ENCODE data around the gene PXDC1.
"Not testable (repeated sequence)": the region's sequence is repeated elsewhere in the genome, so short reads cannot be mapped to it uniquely, and the experiment has no call there.

Gene PXDC1

DNA sequence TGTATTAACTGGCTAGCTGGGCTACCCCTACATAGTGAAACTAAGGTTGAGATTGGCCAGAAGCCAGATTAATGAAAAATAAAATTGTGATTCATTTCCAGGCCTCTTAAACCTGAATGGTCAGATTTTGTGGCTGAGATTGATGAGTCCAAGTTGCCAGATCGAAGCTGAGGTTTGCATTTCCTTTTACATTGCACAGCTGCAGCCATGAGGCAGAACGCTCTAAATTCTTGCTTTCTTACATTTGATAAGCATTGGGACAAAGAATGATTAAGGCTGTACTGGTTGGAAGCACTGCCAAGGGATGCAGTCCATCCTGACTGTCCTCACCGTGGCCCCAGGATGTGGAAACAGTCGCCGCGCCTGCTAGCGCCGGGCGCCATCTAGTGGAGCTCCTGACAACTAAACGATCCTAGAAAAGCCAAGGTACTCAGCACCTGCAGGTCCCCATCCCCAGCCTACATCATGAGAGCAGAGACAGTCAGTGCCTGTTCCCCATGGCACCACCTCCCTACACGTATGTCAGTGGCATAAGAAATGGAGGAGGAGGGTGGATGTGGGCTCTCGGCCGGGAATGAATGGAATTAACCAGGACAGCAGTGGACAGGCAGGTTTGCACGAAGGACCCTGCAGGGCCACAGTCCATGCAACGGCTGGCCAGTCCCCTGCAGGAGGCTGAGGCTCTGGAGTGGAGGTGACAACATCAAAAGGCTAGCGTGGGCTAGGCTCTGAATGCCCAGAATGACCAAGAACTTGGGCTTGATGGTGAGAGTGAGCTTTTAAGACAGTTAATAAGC is 19.0 kb downstream of the PXDC1 start:
- DNase-seq (ENCODE audit: low read depth in 2 of 2): no peak

DNA sequence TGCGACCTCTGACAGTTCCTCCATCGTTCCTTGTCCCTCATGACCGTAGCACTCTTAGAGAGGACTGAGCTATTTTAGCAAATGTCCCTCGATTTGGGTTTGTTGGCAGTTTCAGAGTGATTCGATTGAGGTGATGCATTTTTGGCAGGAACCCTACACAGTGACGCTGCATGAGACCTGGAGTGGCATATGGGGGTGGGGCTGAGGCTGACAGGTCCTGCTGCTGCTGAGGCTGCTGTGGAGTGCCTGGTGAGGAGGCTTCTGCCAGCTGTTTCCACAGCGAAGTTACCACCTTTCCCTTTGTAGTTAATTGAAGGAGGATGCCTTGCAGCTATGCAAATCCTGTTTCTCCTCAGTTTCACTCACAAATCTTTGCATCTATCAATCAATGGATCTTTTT is 19.8 kb downstream of the PXDC1 start:
- DNase-seq (ENCODE audit: low read depth in 2 of 2): no peak

DNA sequence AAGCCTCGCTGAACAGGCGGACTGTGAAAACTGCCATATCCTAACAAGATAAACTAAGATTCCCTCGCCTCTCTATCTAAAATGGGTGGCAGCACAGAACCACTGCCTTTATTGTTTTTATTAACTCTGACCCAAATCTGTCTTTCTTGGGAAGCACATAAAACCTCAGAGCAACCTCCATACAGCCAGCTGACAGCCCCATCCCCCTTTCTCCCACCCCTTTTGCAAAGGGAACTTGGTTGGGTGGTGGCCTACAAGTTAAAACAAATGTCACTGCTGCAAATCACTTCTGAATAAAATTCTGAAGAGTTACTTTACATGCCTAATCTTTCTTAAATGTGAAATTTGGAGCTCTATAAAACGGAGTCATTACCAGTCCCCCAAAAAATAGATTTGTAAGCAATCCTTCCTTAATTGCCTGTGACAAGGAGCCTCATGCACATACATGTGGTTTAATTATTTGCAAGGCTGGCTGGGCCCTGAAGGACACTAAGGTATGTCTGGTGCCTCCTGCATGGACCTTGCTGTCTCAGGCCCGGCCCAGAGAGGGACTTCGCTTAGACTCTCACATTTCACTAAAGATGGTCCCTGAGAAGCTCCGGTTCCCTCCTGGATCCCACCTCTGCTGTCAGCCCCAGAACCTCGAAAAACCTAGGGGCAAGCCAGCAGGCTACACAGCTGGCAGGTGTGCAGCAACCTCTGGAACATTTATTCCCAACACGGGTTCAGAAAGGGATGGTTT is 21.7 kb downstream of the PXDC1 start:
- no peak for DNase-seq (ENCODE audit: low read depth in 2 of 2)

DNA sequence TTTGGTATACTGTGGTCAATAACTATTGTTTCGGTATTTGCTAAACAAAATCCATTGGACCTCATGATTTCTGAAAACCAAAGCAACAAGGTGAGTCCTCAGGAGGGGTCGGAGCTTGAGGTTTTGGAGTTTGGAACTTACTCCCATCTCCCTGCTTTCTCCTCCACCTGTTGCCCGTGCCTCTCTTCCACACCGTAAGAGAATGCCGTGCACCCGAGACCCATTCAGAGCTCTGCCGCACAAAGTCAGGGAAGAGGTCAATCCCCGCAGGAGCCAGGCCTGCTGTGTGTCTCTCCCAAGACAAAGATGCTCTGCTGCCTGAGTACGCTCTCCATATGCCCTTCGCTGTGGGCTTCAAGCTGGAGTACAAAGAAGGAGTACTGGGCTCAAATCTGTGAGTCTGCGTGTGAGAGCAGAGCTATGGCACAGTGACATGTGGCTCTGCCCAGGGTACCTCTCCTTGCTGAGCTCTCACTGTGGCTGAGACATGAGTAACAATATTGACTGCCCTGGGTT is 23.9 kb downstream of the PXDC1 start:
- DNase-seq (ENCODE audit: low read depth in 2 of 2): no peak

DNA sequence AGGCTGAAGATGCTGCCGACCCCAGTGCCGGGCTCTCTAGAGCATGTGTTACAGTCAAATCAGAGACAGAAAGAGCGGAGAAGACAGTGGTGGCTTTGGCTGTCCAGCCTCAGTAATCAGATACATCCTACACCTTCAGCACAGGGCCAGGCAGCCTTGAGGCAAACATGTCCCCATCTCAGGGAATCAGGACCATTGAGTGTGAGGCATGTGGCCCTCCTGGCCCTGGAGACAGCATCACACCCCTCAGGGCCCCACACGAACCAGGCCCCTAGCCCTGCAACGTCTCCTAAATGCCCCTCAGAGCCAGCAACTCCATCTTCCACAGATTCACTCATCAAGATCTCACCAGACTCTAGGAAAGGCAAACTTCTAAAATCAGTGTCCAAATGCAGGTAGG is 24.5 kb downstream of the PXDC1 start:
- DNase-seq (ENCODE audit: low read depth in 2 of 2): no peak

DNA sequence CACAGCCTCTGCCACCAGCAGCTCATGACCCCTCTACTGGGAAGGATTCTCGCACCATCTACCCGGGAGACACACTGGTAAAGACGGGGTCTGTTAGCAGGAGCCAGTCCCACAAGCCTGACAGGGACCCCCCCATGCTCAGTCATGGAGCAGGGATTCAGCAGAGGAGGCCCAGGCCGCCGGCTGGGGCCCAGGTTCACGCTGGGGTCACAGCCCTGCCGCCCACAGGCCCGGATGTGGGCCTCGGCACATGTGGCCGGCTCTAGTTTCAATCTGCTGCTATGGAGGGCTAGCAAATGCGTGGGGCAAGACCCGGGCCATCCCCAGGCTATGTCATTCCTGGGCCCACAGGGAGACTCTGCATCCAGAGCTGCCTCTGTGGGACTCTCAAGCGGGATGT is 25.1 kb downstream of the PXDC1 start:
- DNase-seq (ENCODE audit: low read depth in 2 of 2): no peak

DNA sequence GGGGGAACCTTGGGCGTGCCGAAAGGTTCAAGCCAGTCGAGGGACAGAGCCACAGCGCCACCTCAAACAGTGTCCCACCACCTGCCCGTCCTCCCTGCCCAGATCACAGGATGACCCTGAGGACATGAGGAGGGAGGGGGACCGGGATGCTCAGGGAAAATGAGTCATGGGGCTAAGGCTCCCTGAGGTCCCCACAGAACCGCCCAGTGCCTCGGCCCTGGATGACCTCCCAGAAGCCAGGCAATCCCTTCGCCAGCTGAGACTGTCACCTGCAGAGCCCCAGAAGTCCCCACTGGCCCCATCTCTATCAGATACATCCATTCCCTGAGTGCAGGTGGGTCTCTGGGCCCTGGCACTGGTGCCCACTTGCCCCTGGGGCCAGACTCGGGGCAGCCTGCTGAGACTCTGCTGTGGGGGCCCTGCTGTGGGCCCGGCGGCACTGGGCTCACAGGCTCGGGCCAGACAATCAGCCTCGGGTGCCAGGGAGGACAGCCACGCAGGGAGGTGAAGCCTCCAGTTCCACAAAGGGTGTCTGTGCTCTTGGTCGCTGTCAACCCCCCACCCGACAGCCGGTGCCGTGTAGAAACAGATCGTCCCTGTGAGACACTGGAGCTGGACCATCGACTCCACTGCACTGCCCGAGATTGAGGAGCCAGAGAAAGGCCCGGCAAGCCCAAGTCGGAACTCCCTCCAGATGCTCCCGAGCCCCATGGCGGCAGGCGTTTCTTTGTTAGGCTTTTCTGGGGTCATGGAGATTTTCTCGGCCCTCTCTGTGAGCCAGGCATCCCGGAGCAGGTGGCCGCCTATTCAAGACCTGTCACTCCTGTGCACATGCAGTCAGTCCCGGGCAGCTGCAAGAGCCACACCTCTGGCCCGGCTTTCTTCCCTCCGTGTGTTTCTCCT is 26.1 kb downstream of the PXDC1 start:
- no peak for DNase-seq (ENCODE audit: low read depth in 2 of 2)

DNA sequence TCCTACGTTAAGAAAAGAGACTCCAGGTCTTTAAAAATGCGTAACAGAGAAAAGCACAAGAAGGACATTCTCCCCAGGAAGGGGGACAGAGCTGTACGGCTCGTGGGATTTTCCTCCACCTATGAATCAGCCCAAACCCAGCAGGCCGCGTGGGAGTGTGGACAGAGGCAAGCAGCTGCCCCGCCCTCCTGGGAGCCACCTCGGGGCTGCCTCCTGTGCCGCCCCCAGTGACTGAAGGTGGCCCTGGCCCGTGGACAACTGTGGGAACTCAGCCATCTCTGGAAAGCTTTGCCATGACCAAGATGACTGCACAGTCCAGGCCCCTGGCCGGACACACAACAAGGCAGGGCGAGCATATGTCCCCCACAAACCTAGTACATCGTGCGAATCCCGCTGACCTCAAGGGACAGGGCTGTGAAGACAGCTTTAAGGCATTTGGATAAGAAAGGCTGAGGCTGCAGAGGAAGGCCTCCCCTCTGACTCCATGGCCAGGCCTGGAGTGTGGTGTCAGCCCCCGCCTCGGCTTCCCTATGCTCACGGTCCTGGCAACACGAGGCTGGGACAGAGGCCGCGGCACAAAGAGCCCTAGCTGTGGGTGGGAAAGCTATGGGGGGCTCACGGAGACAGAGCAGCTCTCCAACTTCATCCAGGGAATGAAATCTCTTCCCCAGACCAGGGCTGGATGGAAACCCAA is 26.9 kb downstream of the PXDC1 start:
- DNase-seq (ENCODE audit: low read depth in 2 of 2): no peak

DNA sequence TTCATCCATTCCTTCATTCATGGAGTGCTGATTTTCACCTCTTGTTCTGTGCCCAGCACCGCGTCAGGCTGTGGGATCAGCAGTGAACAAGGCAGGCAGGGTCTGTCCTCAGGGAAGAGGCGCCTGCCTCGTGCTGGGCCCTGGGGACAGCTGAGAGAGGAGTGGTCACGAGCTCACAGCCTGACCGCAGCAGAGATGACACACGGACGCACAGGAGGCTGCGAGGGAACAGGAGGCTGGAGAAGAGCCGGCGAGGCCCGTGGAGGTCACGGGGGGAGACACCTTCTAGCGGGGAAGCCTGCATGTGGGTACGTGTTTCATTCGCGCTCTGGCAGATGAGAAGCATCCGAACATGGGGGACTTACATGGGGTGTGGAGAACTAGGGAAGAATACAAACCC is 27.5 kb downstream of the PXDC1 start:
- DNase-seq (ENCODE audit: low read depth in 2 of 2): no peak

DNA sequence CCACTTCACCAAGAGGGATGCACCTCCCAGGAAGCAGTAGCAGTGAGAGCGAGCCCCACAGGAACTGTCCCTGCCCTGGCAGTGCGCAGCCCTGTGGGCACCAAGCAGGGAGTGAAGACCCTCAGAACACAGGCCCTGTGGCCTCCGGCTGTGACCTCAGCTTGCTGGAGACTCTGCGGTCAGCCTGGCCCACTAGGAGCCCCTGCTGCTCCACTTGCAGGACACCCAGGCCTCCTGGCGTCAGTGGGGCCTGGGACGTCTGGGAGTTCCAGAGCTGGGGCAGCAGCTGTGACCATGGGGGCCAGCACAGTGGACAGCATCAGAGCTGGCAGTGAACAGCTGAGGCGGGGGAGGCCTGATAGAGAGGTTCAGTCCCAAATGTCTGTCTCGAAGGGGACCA is 28.3 kb downstream of the PXDC1 start:
- no peak for DNase-seq (ENCODE audit: low read depth in 2 of 2)

DNA sequence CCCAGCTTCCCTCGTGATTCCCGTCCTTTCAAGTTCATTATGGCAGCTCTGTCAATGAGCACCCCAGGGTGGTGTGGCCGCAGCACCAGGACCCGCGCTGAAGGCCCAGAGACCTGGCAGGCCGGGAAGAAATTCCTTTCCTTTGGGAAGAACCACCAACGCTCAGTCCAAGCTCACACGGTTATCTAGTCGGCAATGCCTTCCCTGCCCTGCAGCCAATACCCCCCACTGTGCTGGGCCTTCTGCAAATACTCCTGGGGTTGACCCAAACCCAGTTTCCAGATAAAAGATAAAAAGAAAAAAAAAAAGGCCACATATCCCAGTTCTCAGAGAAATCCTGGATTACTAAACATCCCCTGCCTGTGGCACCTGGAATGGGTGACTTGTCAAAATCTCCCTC is 28.7 kb downstream of the PXDC1 start:
- no peak for DNase-seq (ENCODE audit: low read depth in 2 of 2)

DNA sequence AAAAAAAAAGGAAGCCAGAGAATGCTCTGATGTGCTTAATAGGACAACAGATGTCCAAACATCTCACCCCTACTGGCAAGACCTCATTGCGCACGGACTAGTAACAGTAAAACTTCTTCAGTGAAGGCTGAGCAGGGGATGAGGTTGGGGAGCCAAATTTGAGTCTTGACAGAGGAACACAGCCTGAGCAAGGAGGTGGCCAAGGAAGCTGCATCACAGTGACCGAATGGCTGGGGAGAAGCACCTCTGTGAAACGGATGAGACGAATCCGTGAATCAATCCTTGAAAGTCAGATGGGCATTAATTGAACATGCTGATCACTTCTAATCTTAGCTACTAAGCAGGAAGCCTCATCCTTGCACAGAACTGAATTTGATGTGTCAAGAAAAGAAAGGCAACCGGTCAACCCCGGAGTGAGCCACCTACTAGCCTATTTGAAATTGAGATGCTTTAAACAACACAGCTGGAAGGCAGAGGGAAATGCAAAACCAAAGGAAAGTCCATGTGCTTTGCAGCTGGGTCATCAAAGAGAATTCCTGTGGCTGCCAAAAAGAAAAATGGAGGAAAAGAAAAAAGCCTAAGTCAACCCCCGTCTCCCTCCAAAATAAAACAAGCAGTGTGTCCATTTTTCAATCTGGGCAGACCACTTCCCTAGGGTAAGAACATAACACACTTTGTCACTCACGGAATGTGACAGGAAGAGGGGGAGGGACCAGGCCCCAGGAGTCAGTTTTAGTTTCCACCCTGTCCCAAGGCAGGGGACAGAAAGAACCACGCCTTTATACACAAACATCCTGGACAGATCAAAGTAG is 29.5 kb downstream of the PXDC1 start:
- DNase-seq (ENCODE audit: low read depth in 2 of 2): no peak

DNA sequence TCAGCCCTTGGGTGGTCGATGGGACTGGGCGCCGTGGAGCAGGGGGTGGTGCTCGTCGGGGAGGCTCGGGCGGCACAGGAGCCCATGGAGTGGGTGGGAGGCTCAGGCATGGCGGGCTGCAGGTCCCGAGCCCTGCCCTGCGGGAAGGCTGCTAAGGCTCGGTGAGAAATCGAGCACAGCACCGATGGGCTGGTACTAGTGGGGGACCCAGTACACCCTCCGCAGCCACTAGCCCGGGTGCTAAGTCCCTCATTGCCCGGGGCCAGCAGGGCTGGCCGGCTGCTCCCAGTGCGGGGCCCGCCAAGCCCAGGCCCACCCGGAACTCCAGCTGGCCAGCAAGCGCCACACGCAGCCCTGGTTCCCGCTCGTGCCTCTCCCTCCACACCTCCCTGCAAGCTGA is 30.7 kb downstream of the PXDC1 start:
- not testable (repeated sequence) for DNase-seq (ENCODE audit: low read depth in 2 of 2)

DNA sequence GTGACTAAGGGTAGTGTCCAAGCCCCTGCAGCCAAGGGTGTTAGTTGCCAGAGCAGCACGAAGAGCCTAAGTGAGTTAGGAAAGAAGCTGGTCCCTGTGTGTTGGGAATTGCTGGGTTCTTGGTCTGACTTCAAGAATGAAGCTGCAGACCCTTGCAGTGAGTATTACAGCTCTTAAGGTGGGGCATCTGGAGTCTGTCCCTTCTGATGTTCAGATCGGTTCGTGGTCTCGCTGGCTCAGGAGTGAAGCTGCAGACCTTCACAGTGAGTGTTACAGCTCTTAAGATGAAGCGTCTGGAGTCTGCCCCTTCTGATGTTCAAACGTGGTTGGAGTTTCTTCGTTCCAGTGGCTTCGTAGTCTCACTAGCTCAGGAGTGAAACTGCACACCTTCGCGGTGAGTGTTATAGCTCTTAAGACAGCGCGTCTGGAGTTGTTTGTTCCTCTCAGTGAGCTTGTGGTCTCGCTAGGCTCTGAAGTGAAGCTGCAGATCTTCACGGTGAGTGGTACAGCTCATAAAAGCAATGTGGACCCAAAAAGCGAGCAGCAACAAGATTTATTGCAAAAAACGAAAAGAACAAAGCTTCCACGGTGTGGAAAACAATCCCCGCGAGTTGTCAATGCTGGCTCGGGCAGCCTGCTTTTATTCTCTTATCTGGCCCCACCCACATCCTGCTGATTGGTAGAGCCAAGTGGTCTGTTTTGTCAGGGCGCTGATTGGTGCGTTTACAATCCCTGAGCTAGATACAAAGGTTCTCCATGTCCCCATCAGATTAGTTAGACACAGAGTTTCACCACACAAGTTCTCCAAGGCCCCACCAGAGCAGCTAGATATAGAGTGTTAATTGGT is 31.8 kb downstream of the PXDC1 start:
- DNase-seq (ENCODE audit: low read depth in 2 of 2): no peak

DNA sequence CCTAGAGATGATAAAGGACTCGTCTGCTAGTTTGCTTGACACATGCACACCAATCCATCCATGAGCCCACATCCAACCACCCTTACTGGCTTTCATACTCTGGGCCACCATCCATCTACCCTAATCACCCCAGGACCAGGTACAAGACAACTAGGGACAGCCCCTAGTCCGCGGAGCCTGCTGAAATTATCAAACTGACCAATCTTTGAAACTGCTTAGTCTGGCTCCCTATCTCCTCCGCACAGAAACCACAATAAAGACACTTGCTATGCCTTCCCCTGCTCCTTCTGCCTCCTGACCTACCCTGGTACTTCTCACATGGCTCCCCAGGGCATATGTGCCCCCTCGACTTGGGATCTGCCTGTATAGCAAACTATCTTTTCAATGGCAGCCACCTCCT is 33.1 kb downstream of the PXDC1 start:
- no peak for DNase-seq (ENCODE audit: low read depth in 2 of 2)

DNA sequence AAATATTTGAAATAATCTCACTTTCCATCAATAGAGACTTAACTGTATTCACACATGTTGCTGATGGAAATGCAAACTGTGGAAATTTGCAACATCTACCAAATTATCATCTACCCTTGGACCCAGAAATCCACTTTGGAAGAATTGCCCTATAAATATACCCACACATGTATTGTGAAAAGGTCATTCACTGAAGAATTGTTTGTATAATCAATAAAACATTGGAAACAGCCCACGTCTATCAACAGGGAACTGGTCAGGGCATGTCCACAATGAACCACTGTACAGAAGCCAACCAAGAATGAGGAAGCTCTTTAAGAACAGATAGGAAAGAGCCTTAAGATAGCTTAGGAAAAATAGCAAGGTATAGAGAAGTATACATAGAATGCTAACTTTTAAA is 36.2 kb downstream of the PXDC1 start:
- no peak for DNase-seq (ENCODE audit: low read depth in 2 of 2)

DNA sequence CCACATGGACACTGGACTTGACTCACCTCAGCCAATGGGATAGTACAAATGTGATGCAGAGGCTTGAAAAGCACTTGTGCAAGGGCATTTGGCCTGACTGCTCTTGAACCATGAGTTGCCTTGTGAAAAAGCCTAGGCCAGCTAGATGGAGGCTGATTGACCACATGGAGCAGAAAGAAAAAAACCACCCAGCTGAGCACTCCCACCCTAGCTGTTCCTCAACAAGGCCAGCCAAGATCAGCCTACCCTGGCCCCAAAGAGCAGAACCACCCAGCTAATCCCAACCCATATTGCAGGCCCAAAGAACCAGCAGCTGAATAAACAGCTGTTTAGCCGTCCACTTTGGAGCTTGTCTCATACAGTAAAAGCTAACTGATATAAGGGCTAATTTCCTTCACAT is 36.7 kb downstream of the PXDC1 start:
- no peak for DNase-seq (ENCODE audit: low read depth in 2 of 2)

DNA sequence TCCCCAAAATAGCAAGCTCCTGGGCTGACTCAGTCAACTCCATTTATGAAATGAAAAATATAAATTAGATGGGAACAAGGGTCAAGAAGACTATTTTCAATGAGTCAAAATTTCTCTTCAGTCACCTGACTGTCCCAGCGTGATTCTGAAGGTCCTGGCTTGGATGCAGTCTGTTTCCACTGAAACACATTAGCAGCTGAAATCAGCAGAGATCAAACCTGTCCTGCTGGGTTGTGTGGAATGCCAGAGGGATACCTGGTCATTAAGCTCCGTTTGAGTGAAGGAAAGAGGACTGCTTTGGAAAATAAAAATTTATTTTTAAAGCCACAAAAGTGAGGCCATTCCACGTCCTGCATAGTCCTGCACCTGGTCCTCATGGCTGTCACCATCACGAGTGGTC is 37.4 kb downstream of the PXDC1 start:
- no peak for DNase-seq (ENCODE audit: low read depth in 2 of 2)

DNA sequence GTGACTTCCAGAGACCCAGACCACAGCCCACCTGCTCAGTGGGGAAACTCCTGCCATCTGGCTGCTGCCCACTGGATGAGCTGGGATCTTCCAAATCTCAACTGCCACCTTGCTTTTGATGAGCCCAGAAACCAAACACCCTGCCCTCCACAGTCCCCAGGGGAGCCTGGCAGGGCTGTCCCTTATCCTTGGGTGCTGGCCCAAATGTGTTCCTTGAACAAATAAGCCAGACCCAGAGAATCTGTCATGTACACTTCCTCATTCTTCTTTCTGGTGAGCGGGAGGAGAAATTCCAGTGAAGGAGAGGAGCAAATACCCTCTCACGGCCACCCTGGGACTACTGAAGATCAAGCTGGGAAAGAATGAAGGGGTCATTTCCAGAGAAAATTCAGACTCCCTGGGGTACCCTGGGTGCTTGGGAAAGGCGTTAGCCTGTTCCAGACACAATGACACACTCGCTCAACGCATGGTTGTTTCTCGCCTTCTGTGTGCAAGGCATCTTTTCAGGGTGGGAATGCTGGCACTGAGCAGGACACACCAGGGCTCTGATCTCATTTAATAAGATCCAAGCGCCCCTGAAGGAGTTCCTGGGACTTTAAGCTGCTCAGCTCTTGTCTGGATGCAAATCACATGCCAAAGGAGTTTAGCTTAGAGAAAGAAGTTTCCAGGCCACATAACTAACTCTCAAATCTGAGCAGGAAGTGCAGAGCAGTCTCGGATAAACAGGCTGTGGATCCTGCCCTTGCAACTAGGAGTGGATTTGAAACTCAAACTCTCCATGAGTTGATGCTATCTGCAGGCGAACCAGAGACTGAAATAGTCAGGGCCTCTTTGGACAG is 38.5 kb downstream of the PXDC1 start:
- no peak for DNase-seq (ENCODE audit: low read depth in 2 of 2)
